Endothelial cell of umbilical vein (primary cell): Measurements from ENCODE around the gene RAPGEF4. TPM values are rescaled to one million over a fixed set of nuclear protein-coding genes. Genes with fewer than 3 reads are reported as not detected.
"Not testable (repeated sequence)": the region's sequence is repeated elsewhere in the genome, so short reads cannot be mapped to it uniquely, and the experiment has no call there.

Experiments used
- BruUV-seq: library from RNA; stranded (reverse); fragments of 400-500 nt; replicated peaks from 2 replicates; lab custom pipeline; 2021; lab: Mats Ljungman, UMichigan
- CTCF ChIA-PET: fragments of 300-600, 350-600 bp; sonication (Branson Sonifier 250); formaldehyde crosslinking; loops from one replicate; lab custom pipeline; 2021; ENCODE audit warnings: antibody characterized with exemption, inconsistent platforms; lab: Charles Lee
- POLR2A ChIA-PET: fragments of 300-600, 350-600 bp; sonication (Branson Sonifier 250); formaldehyde crosslinking; loops from one replicate; lab custom pipeline; 2021; ENCODE audit warnings: antibody characterized with exemption, inconsistent platforms; lab: Charles Lee
- DNase-seq: peaks from one replicate; pipeline ENCODE4 v3.0.0-alpha.2; 2011; ENCODE audit warnings: low read depth, low spot score
- FAIRE-seq: peaks from 2 replicates; lab custom pipeline; 2011; peaks lifted over from hg19 to GRCh38; lab: Jason Lieb, UNC
- H2AFZ ChIP-seq: 2 replicates; pipeline ENCODE4 v1.6.0; 2012; ENCODE audit warnings: low read depth, low read length, control low read depth, inconsistent platforms
- H3K27ac ChIP-seq: 2 replicates; pipeline ENCODE4 v1.5.1; 2011; ENCODE audit warnings: low read depth, mild to moderate bottlenecking, control low read depth, low read length, moderate library complexity; ENCODE audit not compliant: insufficient read depth
- H3K27me3 ChIP-seq, 2 experiments: 2 replicates each; pipeline versions ENCODE4 v1.6.0 to v1.6.1; 2011; ENCODE audit warnings: low read length in 2 of 2, mixed read lengths in 1 of 2; ENCODE audit not compliant: control insufficient read depth in 2 of 2, insufficient read depth in 2 of 2
- H3K36me3 ChIP-seq, 2 experiments: 2 replicates in 1 of 2; 3 replicates in 1 of 2; pipeline ENCODE4 v1.5.1; 2011; ENCODE audit warnings: low read length in 2 of 2, mild to moderate bottlenecking in 1 of 2, moderate library complexity in 1 of 2; ENCODE audit not compliant: control insufficient read depth in 2 of 2, insufficient read depth in 2 of 2; ENCODE audit errors: extremely low read depth in 1 of 2
- H3K4me1 ChIP-seq: 3 replicates; pipeline ENCODE4 v1.5.1; 2011; ENCODE audit warnings: mild to moderate bottlenecking, low read length; ENCODE audit not compliant: control insufficient read depth, insufficient read depth; ENCODE audit errors: extremely low read depth
- H3K4me2 ChIP-seq: 2 replicates; pipeline ENCODE4 v1.6.1; 2011; ENCODE audit warnings: low read length, control low read depth, mixed read lengths; ENCODE audit not compliant: insufficient read depth
- H3K4me3 ChIP-seq, 3 experiments: fragments of 200-600 bp in 1 of 3; sonication (generic), shearing (Covaris generic) in 1 of 3; replicated peaks in 1 of 3; 2 replicates each; pipeline ENCODE4 v1.5.1; 2011 to 2016; ENCODE audit warnings: control low read depth in 3 of 3, low read length in 3 of 3, mild to moderate bottlenecking in 2 of 3, inconsistent platforms in 1 of 3, low read depth in 1 of 3, moderate library complexity in 1 of 3; ENCODE audit not compliant: insufficient read depth in 1 of 3
- H3K79me2 ChIP-seq: 2 replicates; pipeline ENCODE4 v1.6.0; 2012; ENCODE audit warnings: low read length, inconsistent platforms; ENCODE audit not compliant: control insufficient read depth, insufficient read depth
- H3K9ac ChIP-seq: replicated peaks from 2 replicates; pipeline ENCODE3; 2011; ENCODE audit warnings: low read length, control low read depth; ENCODE audit not compliant: insufficient read depth; ENCODE audit errors: extremely low read depth
- H3K9me1 ChIP-seq: replicated peaks from 3 replicates; pipeline ENCODE4 v1.6.0; 2011; ENCODE audit warnings: mild to moderate bottlenecking, low read length; ENCODE audit not compliant: control insufficient read depth, insufficient read depth; ENCODE audit errors: extremely low read depth
- H3K9me3 ChIP-seq: replicated peaks from 2 replicates; pipeline ENCODE4 v1.5.1; 2012; ENCODE audit warnings: low read length, inconsistent platforms; ENCODE audit not compliant: control insufficient read depth, insufficient read depth
- H4K20me1 ChIP-seq: replicated peaks from 2 replicates; pipeline ENCODE3; 2011; ENCODE audit warnings: mild to moderate bottlenecking, low read length; ENCODE audit not compliant: control insufficient read depth, insufficient read depth; ENCODE audit errors: extremely low read depth
- FOS ChIP-seq: IDR thresholded peaks from 2 replicates; pipeline ENCODE4 v1.6.1; 2011; ENCODE audit warnings: mild to moderate bottlenecking, low read length, moderate library complexity, borderline replicate concordance; ENCODE audit not compliant: insufficient read depth
- GATA2 ChIP-seq: IDR thresholded peaks from 2 replicates; pipeline ENCODE4 v1.7.0; 2011; ENCODE audit warnings: low read depth, mild to moderate bottlenecking, moderate library complexity, mixed read lengths, low read length; ENCODE audit not compliant: insufficient read length, insufficient read depth
- MYC ChIP-seq: IDR thresholded peaks from one replicate; pipeline ENCODE4 v1.6.1; 2011; ENCODE audit warnings: mild to moderate bottlenecking, low read depth, low read length
- dilution Hi-C: fragments of 300-500 bp; cut with MboI; formaldehyde crosslinking; loops from one replicate; pipeline ENCODE4 v1.15.0; 2019; ENCODE audit warnings: low sequenced_read_pairs; ENCODE audit not compliant: extremely low pct_ligation_motif_present
- intact Hi-C: fragments of 100-400 bp; cut with micrococcal nuclease; formaldehyde crosslinking; loops from one replicate; pipeline ENCODE4 v1.10.0; 2022
- polyA plus RNA-seq, 4 experiments: library from polyadenylated mRNA; depleted of rRNA in 3 of 4; stranded (reverse) in 3 of 4; unstranded in 1 of 4; fragments of >200 nt; gene quantifications; 2 replicates each; pipeline versions ENCODE4 v1.2.1 to v1.2.3, GENCODE V29; 2011 to 2012; ENCODE audit warnings: missing spikeins in 1 of 4
- total RNA-seq: library from RNA; stranded (reverse); gene quantifications from 2 replicates; pipeline ENCODE4 v1.2.3, GENCODE V29; 2021
- TF ChIP-seq, protein P1 (sequence below): IDR thresholded peaks from 2 replicates; pipeline ENCODE4 v1.6.1; 2011; ENCODE audit not compliant: insufficient read depth, insufficient read length

The RAPGEF4 gene
- total and polyA plus RNA-seq, 2 donors (not counting 3 experiments of a cell fraction or from before 2014, with no cell fraction given) = 7.2 to 9.2 TPM

GRCh38 chr2:172803308-172803707, 67.7 kb downstream of the RAPGEF4 start:
- dilution Hi-C loops, intact Hi-C loops, POLR2A ChIA-PET, BruUV-seq, H3K79me2 ChIP-seq, H3K27ac ChIP-seq, H3K27me3 ChIP-seq, H3K36me3 ChIP-seq, H3K9me3 ChIP-seq, H3K9ac ChIP-seq, H3K4me1 ChIP-seq, H3K9me1 ChIP-seq, FAIRE-seq, DNase-seq, H3K4me2 ChIP-seq, H4K20me1 ChIP-seq, H2AFZ ChIP-seq, H3K4me3 ChIP-seq: not testable (repeated sequence)
- CTCF ChIA-PET = interaction anchor here (1.2 to 7.5 kb wide), 2 partner anchors 10 to 128 kb away, joined by 5 to 108 read pairs; no protein-coding TSS in a partner anchor

GRCh38 chr2:172804423-172804822, 68.8 kb downstream of the RAPGEF4 start:
- Histone ChIP-seq H3K27ac (no peak overlapping the region), H3K27me3 (no peaks in the 10 kb centered on the region), H3K9me1 (no peaks in the 10 kb centered on the region), H3K79me2 (no peaks in the 10 kb centered on the region), H2AFZ (no peak overlapping the region), H3K4me3 (no peak overlapping the region), H3K36me3 (no peaks in the 10 kb centered on the region), H3K9ac (no peak overlapping the region), H3K9me3 (no peaks in the 10 kb centered on the region), H4K20me1 (no peaks in the 10 kb centered on the region), H3K4me1 (no peaks in the 10 kb centered on the region), H3K4me2 (no peak overlapping the region)
- TF ChIP-seq MYC (no peak), GATA2 (no peak), FOS (no peak)
- TF ChIP-seq, protein P1, sequence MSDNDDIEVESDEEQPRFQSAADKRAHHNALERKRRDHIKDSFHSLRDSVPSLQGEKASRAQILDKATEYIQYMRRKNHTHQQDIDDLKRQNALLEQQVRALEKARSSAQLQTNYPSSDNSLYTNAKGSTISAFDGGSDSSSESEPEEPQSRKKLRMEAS = no peak
- DNase-seq = no peak
- dilution Hi-C loops = no loop called here
- BruUV-seq = no TSS peak
- ChIA-PET POLR2A (no interaction called here), CTCF (interaction anchor here (0.8 to 7.5 kb wide), 6 partner anchors 9 to 406 kb away, joined by 3 to 108 read pairs (median 3); no protein-coding TSS in a partner anchor)
- no peak for FAIRE-seq
- intact Hi-C loops = no loop called here
